IMR-90 (cell line): ENCODE measurements around the gene RNF224. TPM values are rescaled to one million over a fixed set of nuclear protein-coding genes. Genes with fewer than 3 reads are reported as not detected.

Experiments used
- ATAC-seq: fragments of 200-7000 bp; cut with Tn5 transposase; 2 replicates; pipeline ENCODE4 v1.9.1; 2020; ENCODE audit warnings: low read depth, mild to moderate bottlenecking, moderate library complexity
- BruUV-seq: library from RNA; stranded (reverse); fragments of 400-500 nt; replicated peaks from 2 replicates; lab custom pipeline; 2021; lab: Mats Ljungman, UMichigan
- CTCF ChIA-PET: fragments of 300-600 bp; formaldehyde crosslinking; extraction: SDS; loops from one replicate; lab custom pipeline; 2021; ENCODE audit warnings: antibody characterized with exemption; lab: Yijun Ruan, JAX
- POLR2A ChIA-PET: fragments of 300-600 bp; sonication (Branson Sonifier 250); formaldehyde crosslinking; loops from one replicate; lab custom pipeline; 2022; ENCODE audit warnings: antibody characterized with exemption; ENCODE audit not compliant: unreplicated experiment; lab: Charles Lee
- DNase-seq: peaks from one replicate; pipeline ENCODE4 v3.0.0; 2013
- H2AFZ ChIP-seq: replicated peaks from 2 replicates; pipeline ENCODE3; 2013; ENCODE audit warnings: low read length, mild to moderate bottlenecking; ENCODE audit not compliant: poor library complexity
- H2AK5ac ChIP-seq: 2 replicates; pipeline ENCODE4 v1.6.1; 2013; ENCODE audit warnings: low read depth, low read length, inconsistent platforms
- H2AK9ac ChIP-seq: replicated peaks from 2 replicates; pipeline ENCODE3; 2013; ENCODE audit warnings: mild to moderate bottlenecking, low read depth, low read length, moderate library complexity; ENCODE audit not compliant: poor library complexity
- H2BK120ac ChIP-seq: 2 replicates; pipeline ENCODE4 v1.6.1; 2013; ENCODE audit warnings: low read depth, low read length, inconsistent platforms
- H2BK15ac ChIP-seq: 3 replicates; pipeline ENCODE4 v1.6.1; 2013; ENCODE audit warnings: low read depth, low read length, inconsistent platforms
- H2BK20ac ChIP-seq: 2 replicates; pipeline ENCODE4 v1.6.1; 2013; ENCODE audit warnings: low read depth, mild to moderate bottlenecking, inconsistent platforms, low read length, moderate library complexity
- H2BK5ac ChIP-seq: 2 replicates; pipeline ENCODE4 v1.6.1; 2013; ENCODE audit warnings: mild to moderate bottlenecking, low read depth, low read length, inconsistent platforms; ENCODE audit not compliant: poor library complexity, severe bottlenecking
- H3K14ac ChIP-seq: replicated peaks from 2 replicates; pipeline ENCODE4 v1.6.1; 2013; ENCODE audit warnings: low read depth, low read length, inconsistent platforms
- H3K18ac ChIP-seq: 2 replicates; pipeline ENCODE4 v1.6.1; 2013; ENCODE audit warnings: low read depth, low read length, control low read depth
- H3K23ac ChIP-seq: 2 replicates; pipeline ENCODE4 v1.6.1; 2013; ENCODE audit warnings: low read depth, low read length, inconsistent platforms
- H3K27ac ChIP-seq: 2 replicates; pipeline ENCODE4 v1.5.1; 2013; ENCODE audit warnings: mild to moderate bottlenecking, control low read depth, low read length; ENCODE audit not compliant: insufficient read depth
- H3K27me3 ChIP-seq: 2 replicates; pipeline ENCODE4 v1.6.1; 2013; ENCODE audit warnings: low read length; ENCODE audit not compliant: control insufficient read depth, insufficient read depth
- H3K36me3 ChIP-seq: 2 replicates; pipeline ENCODE4 v1.6.1; 2013; ENCODE audit warnings: low read length, mixed read lengths; ENCODE audit not compliant: control insufficient read depth, insufficient read depth
- H3K4ac ChIP-seq: 2 replicates; pipeline ENCODE4 v1.6.1; 2013; ENCODE audit warnings: low read depth, low read length, inconsistent platforms
- H3K4me1 ChIP-seq: 2 replicates; pipeline ENCODE4 v1.6.1; 2013; ENCODE audit warnings: low read length, mixed read lengths; ENCODE audit not compliant: control insufficient read depth, insufficient read depth
- H3K4me2 ChIP-seq: 2 replicates; pipeline ENCODE4 v1.6.1; 2013; ENCODE audit warnings: low read depth, mild to moderate bottlenecking, control low read depth, low read length, moderate library complexity
- H3K4me3 ChIP-seq: 2 replicates; pipeline ENCODE4 v1.5.1; 2013; ENCODE audit warnings: low read depth, mild to moderate bottlenecking, control low read depth, low read length, moderate library complexity; ENCODE audit not compliant: insufficient read depth
- H3K56ac ChIP-seq: 2 replicates; pipeline ENCODE4 v1.6.1; 2013; ENCODE audit warnings: low read length, inconsistent platforms; ENCODE audit not compliant: insufficient read depth; ENCODE audit errors: extremely low read depth
- H3K79me1 ChIP-seq, 2 experiments: 2 replicates each; pipeline ENCODE4 v1.6.1; 2013; ENCODE audit warnings: low read length in 2 of 2, inconsistent platforms in 1 of 2, low read depth in 1 of 2
- H3K9ac ChIP-seq: 2 replicates; pipeline ENCODE4 v1.6.1; 2013; ENCODE audit warnings: low read depth, low read length, control low read depth
- H3K9me1 ChIP-seq: 2 replicates; pipeline ENCODE4 v1.6.1; 2013; ENCODE audit warnings: low read length, inconsistent platforms; ENCODE audit not compliant: insufficient read depth
- H3K9me3 ChIP-seq: 2 replicates; pipeline ENCODE4 v1.6.1; 2013; ENCODE audit warnings: low read length; ENCODE audit not compliant: control insufficient read depth, insufficient read depth
- H4K20me1 ChIP-seq: 2 replicates; pipeline ENCODE4 v1.6.1; 2013; ENCODE audit warnings: low read length, inconsistent platforms; ENCODE audit not compliant: insufficient read depth
- H4K5ac ChIP-seq: 2 replicates; pipeline ENCODE4 v1.6.1; 2013; ENCODE audit warnings: mild to moderate bottlenecking, low read depth, low read length, control low read depth
- H4K8ac ChIP-seq, 2 experiments: 2 replicates each; pipeline ENCODE4 v1.6.1; 2013; ENCODE audit warnings: low read depth in 2 of 2, low read length in 2 of 2, control low read depth in 1 of 2, inconsistent platforms in 1 of 2
- H4K91ac ChIP-seq: 2 replicates; pipeline ENCODE4 v1.6.1; 2013; ENCODE audit warnings: low read depth, low read length, inconsistent platforms; ENCODE audit not compliant: insufficient read depth
- BHLHE40 ChIP-seq: fragments of 150-350 bp; IDR thresholded peaks from 2 replicates; pipeline ENCODE4 v1.6.1; 2016; ENCODE audit warnings: mild to moderate bottlenecking, low read depth, low read length
- MAZ ChIP-seq: IDR thresholded peaks from 2 replicates; pipeline ENCODE4 v1.6.1; 2012; ENCODE audit warnings: low read depth, mild to moderate bottlenecking, low read length, improper control_type of control experiment, moderate library complexity, borderline replicate concordance
- MXI1 ChIP-seq: IDR thresholded peaks from 2 replicates; pipeline ENCODE4 v1.6.1; 2012; ENCODE audit warnings: low read depth, mild to moderate bottlenecking, low read length, moderate library complexity, borderline replicate concordance
- SMC3 ChIP-seq: fragments of 150-350 bp; IDR thresholded peaks from 2 replicates; pipeline ENCODE4 v1.6.1; 2016; ENCODE audit warnings: low read depth, mild to moderate bottlenecking, antibody characterized with exemption, low read length, moderate library complexity
- WGBS, 2 experiments: methylation state at CpG; one replicate each; pipeline versions ENCODE4 v1.1.5 to v1.1.7; 2013; ENCODE audit warnings: missing lambda C conversion rate in 2 of 2; ENCODE audit not compliant: insufficient read length in 1 of 2; ENCODE audit errors: extremely low coverage in 2 of 2; 5-methylcytosine and 5-hydroxymethylcytosine counted together
- dilution Hi-C: fragments of 300-500 bp; cut with HindIII; formaldehyde crosslinking; loops from one replicate; pipeline ENCODE4 v1.14.3; 2018; ENCODE audit warnings: low sequenced_read_pairs; ENCODE audit not compliant: unreplicated experiment
- in situ Hi-C: fragments of 300-500 bp; cut with MboI; formaldehyde crosslinking; loops from 3 replicates; pipeline ENCODE4 v1.14.3; 2019; ENCODE audit warnings: low sequenced_read_pairs, inconsistent platforms, mixed read lengths
- intact Hi-C: fragments of 100-400 bp; cut with micrococcal nuclease; formaldehyde crosslinking; loops from 2 replicates; pipeline ENCODE4 v1.10.0; 2022
- polyA plus RNA-seq, 3 experiments: library from polyadenylated mRNA; depleted of rRNA; stranded (reverse); fragments of >200 nt; gene quantifications; 2 replicates each; pipeline ENCODE4 v1.2.3, GENCODE V29; 2012; ENCODE audit warnings: low replicate concordance in 1 of 3
- total RNA-seq: library from RNA; depleted of rRNA; stranded (reverse); fragments of >200 nt; gene quantifications from 2 replicates; pipeline ENCODE4 v1.2.3, GENCODE V29; 2012
- TF ChIP-seq, protein P1 (sequence below): fragments of 150-350 bp; IDR thresholded peaks from 2 replicates; pipeline ENCODE4 v1.6.1; 2017; ENCODE audit warnings: mild to moderate bottlenecking, antibody characterized with exemption, low read length, low read depth
- TF ChIP-seq, protein P2 (sequence below): conservative IDR thresholded peaks from 2 replicates; pipeline ENCODE4 v1.5.1; 2012; ENCODE audit warnings: mild to moderate bottlenecking, low read depth, low read length, improper control_type of control experiment

The RNF224 gene
- total and polyA plus RNA-seq, 2 of the 4 experiments (the other 2 are of a cell fraction): not detected

DNA sequence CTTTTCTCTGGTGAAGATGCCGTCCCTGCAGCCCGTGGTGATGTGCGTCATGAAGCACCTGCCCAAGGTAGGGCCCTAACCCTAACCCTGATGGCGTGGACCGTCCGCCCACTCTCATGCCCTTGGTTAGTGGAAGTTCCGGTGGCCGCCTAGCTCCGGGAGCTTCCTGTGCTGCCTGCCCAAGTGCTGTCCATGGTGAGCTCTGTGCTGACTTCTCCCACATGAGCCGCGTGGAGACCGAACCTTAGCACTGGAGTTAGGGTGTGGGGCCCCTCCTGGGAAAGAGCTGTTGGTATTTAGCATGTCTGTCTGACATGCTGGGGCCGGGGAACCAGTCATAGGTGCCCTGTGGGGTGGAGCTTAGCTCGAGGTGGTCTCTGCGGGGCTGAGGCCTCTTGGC is 29.1 kb downstream of the RNF224 start:
- peak overlapping the region; percentile 63; the same call in 1 of the 2 replicates for H3K4ac ChIP-seq
- H4K5ac ChIP-seq: no peak overlapping the region
- no peak overlapping the region for H3K23ac ChIP-seq
- WGBS, 2 experiments: 96% methylated on average over 9 of the region's 15 CpGs; no CpG with 5 or more reads in 1 of the 2 experiments
- no peak overlapping the region for H3K27ac ChIP-seq
- peaks cover 22% of the 10 kb centered on the region for H3K36me3 ChIP-seq
- ATAC-seq (no peak), DNase-seq (no peak)
- H2BK15ac ChIP-seq: no peak overlapping the region
- no peak overlapping the region for H3K14ac ChIP-seq
- no peaks in the 10 kb centered on the region for H3K9me3 ChIP-seq
- peak overlapping the region; percentile 98 for H2AK9ac ChIP-seq
- dilution Hi-C loops (no loop called here), in situ Hi-C loops (no loop called here), intact Hi-C loops (no loop called here)
- peaks cover 15 to 37% of the 10 kb centered on the region in 2 experiments for H3K79me1 ChIP-seq
- H4K20me1 ChIP-seq: peaks cover 11% of the 10 kb centered on the region
- H3K4me3 ChIP-seq: peak overlapping the region; percentile 96
- H3K4me1 ChIP-seq: peaks cover 11% of the 10 kb centered on the region
- H3K9me1 ChIP-seq: no peaks in the 10 kb centered on the region
- no peak overlapping the region for H2AFZ ChIP-seq
- ChIA-PET CTCF (no interaction called here), POLR2A (interaction anchor here (0.5 kb wide), 1 partner anchor 20 kb away, joined by 3 read pairs; no protein-coding TSS in a partner anchor)
- no peak overlapping the region for H2BK20ac ChIP-seq
- peak overlapping the region; percentile 85; the same call in 1 of the 2 replicates for H3K9ac ChIP-seq
- H4K91ac ChIP-seq: no peak overlapping the region
- H3K18ac ChIP-seq: no peak overlapping the region
- no peak overlapping the region for H2BK5ac ChIP-seq
- peak overlapping the region; percentile 97 for H3K4me2 ChIP-seq
- H2BK120ac ChIP-seq: no peak overlapping the region
- no peak overlapping the region for H3K56ac ChIP-seq
- BruUV-seq: no TSS peak
- no peak overlapping the region; a peak in 1 of 4 replicates for H4K8ac ChIP-seq
- TF ChIP-seq SMC3 (no peak), MXI1 (no peak), BHLHE40 (no peak), MAZ (no peak)
- TF ChIP-seq, protein P1, sequence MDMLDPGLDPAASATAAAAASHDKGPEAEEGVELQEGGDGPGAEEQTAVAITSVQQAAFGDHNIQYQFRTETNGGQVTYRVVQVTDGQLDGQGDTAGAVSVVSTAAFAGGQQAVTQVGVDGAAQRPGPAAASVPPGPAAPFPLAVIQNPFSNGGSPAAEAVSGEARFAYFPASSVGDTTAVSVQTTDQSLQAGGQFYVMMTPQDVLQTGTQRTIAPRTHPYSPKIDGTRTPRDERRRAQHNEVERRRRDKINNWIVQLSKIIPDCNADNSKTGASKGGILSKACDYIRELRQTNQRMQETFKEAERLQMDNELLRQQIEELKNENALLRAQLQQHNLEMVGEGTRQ: no peak
- TF ChIP-seq, protein P2, sequence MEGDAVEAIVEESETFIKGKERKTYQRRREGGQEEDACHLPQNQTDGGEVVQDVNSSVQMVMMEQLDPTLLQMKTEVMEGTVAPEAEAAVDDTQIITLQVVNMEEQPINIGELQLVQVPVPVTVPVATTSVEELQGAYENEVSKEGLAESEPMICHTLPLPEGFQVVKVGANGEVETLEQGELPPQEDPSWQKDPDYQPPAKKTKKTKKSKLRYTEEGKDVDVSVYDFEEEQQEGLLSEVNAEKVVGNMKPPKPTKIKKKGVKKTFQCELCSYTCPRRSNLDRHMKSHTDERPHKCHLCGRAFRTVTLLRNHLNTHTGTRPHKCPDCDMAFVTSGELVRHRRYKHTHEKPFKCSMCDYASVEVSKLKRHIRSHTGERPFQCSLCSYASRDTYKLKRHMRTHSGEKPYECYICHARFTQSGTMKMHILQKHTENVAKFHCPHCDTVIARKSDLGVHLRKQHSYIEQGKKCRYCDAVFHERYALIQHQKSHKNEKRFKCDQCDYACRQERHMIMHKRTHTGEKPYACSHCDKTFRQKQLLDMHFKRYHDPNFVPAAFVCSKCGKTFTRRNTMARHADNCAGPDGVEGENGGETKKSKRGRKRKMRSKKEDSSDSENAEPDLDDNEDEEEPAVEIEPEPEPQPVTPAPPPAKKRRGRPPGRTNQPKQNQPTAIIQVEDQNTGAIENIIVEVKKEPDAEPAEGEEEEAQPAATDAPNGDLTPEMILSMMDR: no peak
- H2AK5ac ChIP-seq: peak overlapping the region; percentile 72; the same call in 1 of the 2 replicates
- no peaks in the 10 kb centered on the region for H3K27me3 ChIP-seq
